Stimulated activated CD8-positive, alpha-beta memory T cell treated with anti-CD3 and anti-CD28 coated beads, Interleukin-12 subunit alpha, Interleukin-12 subunit beta, amount 100 ng/mL, for 1 hour (primary cell): Measurements from ENCODE around the gene GOLGA5.

Experiments
- DNase-seq: peaks from one replicate; pipeline ENCODE4 v3.0.0-alpha.2; 2020; ENCODE audit warnings: low read depth

The GOLGA5 gene

GRCh38 chr14:92880851-92881250, 86.7 kb downstream of the GOLGA5 start:
- DNase-seq = no peak

GRCh38 chr14:92883066-92883465, 89.0 kb downstream of the GOLGA5 start:
- no peak for DNase-seq

- no peak for DNase-seq
These were observed 90.3 kb downstream of the GOLGA5 start for GRCh38 chr14:92884410-92884809.

GRCh38 chr14:92885279-92886061, 91.4 kb downstream of the GOLGA5 start:
- no peak for DNase-seq

GRCh38 chr14:92886337-92886736, 92.2 kb downstream of the GOLGA5 start:
- no peak for DNase-seq

- no peak for DNase-seq
These were observed 93.1 kb downstream of the GOLGA5 start for GRCh38 chr14:92887157-92887556.

GRCh38 chr14:92888896-92889295, 94.8 kb downstream of the GOLGA5 start:
- DNase-seq = no peak
